HG03575 (cell line): ENCODE results near the gene CNTNAP4.

Experiments used
- ATAC-seq: cut with Tn5 transposase; IDR thresholded peaks from one replicate; pipeline ENCODE4 v1.9.1; 2021; ENCODE audit not compliant: unreplicated experiment, insufficient number of reproducible peaks, low FRiP score; ENCODE audit errors: extremely low read depth

Gene CNTNAP4

DNA sequence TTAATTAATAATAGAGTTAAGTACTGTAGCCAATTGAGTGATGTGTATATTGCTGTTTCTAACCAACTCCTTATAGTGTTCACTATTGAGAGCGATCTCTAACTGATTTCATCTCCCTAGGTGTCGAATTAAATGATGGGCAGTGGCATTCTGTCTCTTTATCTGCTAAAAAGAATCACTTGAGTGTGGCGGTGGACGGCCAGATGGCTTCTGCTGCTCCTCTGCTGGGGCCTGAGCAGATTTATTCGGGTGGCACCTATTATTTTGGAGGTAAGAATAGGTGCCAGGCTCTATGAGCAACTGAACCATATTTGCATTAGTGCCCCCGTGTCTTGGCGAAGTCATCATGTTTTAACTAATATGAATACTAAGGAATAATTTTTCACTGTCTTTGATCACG lies 184.6 kb downstream of the CNTNAP4 start:
- no peak for ATAC-seq

DNA sequence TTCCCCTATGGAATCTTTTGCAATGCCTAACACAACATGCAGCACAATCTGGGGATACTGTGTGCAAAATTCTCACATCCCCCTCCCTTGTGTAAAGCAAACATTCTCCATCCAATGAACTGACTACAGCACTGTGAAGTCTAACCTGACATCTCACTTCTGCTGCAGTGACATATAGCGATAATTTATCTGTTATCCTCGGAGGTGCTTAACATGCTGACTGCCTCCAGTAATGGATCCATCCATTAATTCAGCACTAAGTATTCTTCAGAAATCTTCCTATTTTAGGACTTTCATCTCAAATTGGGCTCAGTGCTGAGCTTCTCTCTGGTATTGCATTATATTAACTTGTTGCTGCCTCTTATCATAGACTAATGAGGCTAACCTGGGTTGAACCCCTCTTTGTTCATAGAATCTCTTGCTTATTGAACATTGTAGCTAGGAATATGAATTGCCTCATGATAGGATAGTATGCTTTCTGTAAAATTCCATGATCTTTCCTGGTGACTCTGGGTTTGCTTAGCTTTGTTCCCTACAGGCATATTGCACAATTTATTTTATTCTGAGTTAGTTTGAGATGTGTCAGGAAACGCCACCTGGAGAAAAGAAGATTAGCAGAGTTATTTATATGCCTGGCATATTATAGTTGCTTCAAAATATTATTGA lies 187.9 kb downstream of the CNTNAP4 start:
- ATAC-seq, result no peak

DNA sequence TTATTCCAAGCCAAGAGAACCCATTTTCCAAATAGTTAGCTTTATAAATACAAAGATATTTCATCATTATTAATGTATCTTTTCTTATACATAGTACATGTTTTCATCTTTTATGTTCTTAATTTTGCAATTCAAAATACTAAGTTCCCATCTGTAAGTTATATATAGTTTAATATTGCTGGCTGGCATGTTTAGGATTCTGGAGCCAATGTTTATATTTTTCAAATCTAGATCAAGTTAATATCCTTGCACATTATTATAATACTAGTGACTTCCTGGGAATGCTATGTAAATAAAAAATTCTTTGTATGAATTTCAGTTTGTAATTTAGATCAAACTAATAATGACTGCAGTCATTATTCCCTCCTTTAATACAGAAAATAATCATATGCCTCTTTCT lies 189.7 kb downstream of the CNTNAP4 start:
- no peak for ATAC-seq

DNA sequence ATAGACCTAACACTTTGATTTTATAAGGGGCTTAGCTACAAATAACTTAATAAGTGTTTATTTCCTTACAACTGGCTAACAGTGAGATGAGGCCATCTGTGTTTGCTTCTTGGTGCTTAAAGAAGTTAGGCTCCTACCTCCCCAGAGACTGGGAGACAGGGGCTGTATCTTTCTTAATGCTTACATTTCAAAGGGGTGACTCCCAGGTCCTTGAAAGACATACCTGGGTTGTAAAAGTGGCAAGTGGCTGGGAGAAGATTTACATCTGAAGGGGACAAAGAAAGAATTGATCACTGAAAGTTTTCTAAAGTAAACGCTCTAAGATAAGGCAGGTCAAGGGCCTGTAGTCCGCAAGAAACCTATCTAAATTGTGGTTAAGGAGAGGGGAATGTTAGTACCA lies 196.8 kb downstream of the CNTNAP4 start:
- ATAC-seq, result no peak

DNA sequence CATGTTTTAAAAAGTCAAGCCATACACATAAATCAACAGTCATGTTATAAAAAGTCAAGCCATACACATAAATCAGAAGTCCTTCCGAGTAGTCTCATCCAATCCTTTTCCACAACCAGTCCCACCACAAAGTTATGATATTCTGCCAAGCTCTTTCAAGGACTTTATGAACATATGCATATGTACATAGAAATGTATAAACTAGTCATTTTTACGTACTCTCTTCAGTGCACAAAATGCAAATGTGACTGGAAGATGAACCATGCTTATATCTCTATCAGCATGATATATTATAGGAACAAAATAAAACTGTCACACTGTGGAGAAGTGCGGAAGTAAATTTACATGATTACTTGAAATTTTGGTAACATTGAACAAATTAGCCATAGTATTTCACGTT lies 200.9 kb downstream of the CNTNAP4 start:
- ATAC-seq, result no peak

DNA sequence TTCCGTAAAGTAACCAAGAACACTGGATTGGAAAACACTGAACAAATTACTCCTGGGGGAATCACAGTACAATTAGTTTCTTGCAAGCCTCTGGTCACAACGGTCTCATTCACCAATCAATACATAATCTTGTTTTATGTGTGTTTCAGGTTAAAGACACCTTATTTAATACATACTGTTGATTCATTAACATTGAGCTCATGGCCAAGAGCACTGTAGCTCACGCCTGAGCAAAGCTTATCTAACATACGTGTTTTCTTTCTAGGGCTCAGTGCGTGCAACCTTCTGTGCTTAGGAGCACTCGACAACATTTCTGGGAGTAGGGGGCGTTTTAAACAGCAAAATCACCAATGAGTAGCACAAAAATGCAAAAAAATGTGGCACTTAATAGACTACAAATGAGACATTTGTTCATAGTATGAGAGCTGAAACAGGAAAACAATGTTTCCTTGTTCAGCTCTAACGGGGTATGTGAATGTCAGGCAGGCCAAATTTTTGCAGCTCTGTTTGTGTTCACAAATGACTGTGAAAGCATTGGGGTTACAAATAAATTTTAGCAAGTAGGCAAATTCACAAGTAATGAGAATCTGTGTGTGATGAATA lies 206.2 kb downstream of the CNTNAP4 start:
- ATAC-seq, result no peak

DNA sequence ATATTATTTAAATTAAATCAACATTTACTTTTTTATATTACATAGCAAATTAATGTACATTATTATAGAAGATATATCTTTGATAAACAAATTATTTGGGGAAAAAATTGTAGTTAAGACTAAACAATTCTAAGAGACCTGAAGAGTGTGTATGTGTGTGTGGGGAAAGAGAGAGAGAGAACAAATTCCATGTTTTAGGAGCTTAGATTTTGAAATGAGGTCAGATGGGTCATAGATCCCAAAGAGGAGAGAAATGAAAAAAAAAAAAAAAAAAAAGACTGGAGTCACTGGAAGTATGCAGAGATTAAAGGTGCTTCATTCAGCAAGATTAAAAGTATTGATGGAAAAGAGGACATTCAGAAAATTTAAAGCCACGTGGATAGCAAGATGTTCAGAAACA lies 206.8 kb downstream of the CNTNAP4 start:
- ATAC-seq, result no peak

DNA sequence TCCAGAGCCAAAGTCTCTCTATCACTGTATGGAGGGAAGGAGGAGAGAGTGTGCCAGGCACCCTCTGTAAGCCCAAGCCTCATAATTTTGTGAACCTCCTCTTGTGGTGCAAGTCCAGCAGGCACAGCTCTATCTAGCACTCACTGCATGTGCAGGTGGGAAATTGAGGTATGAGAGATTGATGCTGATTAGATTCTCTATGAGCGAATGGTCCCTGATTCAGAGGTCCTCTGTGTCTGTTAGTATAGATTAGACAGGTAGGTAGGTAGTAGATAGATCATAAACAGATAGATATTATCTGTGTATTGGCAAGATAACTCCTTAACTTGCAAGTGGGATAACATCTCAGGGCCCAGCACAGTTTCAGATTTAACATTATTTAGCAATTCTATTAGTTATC lies 209.5 kb downstream of the CNTNAP4 start:
- ATAC-seq, result no peak

DNA sequence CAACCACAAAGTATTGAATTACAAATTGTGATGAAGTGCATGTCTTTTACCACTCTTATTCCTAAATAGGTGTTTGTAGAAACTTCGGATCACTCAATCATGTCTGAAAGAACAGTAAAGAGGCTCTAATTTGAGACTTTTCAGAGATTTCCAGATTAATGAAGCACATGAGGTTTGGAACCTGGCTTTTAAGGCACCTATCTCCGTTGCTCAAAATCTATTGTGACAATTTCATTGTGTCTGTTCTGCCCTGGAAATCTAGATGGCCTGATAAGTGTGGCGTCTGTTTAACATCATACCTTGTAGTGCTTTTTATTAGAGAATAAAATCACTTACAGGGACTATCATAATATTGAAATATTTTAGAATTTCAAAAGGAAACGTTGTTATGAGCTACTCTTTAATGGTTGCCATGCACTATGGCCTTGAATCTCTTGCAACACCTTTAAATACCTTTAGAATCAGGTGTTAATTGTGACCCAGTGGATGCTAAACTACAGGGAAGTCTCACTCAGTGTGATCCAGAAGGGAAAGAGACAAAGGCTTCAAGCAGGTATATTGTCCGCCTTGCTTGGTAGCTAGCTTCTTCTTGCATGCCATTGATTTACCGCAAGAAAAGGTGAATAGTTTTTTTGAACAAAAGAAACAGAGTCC lies 210.3 kb downstream of the CNTNAP4 start:
- no peak for ATAC-seq

DNA sequence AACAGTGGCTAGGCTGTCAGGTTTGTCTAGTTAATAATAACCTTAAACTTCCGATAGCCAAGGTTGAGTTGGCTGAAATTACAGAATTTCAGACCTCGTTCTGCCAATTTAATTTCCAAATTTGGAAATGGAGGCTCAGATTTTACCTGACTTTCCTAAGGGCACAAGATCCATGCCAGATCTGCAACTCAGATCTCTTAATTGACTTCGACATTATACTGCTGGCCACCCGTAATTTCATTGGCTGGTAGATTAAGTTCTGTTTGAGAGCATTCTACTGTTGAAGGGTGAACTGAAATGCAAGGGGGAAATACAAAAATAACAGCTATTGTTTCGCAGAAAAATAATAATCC lies 210.8 kb downstream of the CNTNAP4 start:
- ATAC-seq, result no peak

DNA sequence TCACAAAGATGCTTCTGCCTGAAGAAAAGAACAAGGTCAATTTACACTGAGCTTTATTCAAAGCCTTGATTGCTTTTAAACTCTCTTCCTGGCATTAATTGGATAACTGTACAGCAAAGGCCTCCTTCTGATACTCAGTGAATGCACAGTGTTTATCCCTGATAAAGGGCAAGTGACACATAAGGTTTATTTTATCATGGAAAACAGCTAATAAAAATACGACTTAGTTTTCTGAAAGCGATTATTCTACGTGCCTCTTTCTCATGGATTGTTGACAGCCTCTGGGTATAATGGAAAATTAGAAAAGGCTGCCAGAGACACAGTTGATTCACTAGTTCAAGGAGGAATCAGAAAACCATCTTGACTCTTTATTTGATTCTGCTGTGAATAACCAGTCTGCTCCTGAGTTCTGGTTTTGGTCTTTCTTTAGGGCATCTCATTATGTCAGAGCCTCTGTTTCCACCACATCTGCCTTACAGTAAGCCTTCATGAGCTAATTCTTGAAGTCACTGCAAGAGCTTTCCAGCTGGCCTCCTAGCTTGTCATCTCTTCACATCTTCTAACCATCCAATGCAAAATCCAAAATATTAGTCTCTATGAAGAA lies 212.9 kb downstream of the CNTNAP4 start:
- no peak for ATAC-seq

DNA sequence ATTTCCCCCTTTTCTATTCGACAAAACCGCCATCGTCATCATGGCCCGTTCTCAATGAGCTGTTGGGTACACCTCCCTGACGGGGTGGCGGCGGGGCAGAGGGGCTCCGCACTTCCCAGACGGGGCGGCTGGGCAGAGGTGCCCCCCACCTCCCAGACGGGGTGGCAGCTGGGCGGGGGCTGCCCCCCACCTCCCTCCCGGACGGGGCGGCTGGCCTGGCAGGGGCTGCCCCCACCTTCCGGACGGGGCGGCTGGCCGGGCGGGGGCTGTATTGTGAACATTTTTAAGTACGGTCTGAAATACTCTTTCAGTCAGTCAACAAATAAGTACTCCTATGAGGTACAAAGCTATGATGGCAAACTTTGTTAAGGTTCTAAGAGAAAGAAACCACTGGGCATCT lies 222.8 kb downstream of the CNTNAP4 start:
- ATAC-seq, result no peak

DNA sequence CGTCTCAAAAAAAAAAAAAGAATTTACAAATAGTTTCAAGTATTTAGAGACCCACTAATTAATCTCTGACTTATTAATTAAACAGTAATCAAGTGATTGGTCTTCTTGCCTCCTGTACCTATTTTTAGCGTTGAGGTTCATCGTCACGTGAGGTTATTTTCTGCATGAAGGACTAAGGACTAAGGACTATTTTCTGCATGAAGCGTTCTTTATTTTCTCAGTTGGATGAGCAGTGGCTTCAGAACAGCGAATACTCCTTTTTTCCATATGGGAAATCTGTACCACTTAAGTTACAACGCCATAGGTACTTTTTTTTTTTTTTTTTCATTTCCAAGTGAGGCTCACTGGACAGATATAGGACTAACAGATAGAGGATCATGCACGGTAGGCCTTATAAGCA lies 224.9 kb downstream of the CNTNAP4 start:
- no peak for ATAC-seq

DNA sequence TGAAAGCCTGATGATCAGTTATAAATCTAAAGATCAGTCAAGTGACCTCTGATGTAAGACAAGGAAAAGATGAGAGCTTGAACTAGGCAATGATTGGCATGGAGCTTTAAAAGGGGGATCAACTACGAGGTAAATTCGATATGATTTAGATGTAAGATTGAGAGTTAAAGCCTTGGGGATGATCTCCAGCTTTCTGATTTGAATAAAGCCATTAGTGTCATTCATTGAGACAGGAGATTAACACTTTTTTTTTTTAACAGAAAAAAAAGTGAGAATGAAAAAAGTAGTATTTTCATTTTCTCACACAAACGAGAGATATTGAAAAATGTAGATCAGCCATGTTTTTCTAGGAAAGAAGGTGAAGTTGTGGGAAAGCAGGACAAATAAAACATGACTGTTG lies 225.4 kb downstream of the CNTNAP4 start:
- no peak for ATAC-seq

DNA sequence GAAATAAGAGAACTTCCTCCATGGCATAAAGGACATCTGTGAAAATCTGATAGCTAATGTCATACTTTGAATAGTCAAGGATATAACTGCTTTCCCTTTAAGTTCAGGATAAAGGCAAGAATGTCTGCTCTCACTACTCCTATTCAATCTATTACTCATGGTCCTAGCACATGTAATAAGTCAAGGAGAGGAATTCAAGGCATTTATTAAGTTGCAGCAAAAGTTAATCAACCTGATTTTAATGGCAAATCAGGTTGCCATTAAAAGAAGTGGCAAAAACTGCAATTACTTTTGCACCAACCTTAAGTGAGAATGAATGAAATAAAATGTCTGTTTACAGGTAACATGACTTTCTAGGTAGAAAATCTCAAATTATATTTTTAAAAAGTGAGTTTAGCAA lies 225.9 kb downstream of the CNTNAP4 start:
- no peak for ATAC-seq

DNA sequence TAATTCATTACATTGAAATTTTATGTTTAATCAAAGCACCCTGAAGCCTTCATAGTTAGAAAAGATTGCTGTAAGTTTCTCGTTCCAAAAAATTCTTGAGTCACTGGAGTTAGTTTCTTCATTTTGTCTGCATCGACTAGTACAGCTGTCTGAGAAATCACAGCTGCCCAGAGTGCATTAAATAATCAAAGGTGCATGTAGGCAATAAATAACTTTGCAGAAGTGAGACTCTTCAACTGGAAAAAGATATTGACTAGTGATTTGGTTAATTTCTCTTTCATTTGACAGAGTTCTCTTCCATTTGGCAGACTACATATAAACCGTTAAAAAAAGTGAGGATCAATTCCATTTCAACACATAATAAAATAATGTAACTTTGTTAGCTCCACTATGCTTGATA lies 234.0 kb downstream of the CNTNAP4 start:
- no peak for ATAC-seq

DNA sequence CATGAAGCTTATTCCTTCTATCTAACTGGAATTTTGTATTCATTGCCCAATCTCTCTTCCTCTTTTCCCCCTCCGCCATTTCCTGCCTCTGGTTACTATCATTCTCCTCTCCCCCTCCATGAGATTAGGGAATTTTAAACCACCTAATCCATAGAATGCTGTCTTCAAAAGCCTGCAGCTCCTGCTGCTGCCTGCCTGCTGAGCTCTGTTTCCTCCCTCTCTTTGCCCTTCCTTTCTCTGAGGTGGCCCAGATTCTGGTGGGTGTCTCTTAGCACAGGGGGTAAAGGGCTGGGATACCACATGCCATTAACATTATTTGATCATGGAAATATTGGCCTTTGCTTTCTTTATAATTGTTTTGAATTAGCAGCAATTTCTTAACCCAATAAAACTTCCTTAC lies 241.6 kb downstream of the CNTNAP4 start:
- no peak for ATAC-seq

DNA sequence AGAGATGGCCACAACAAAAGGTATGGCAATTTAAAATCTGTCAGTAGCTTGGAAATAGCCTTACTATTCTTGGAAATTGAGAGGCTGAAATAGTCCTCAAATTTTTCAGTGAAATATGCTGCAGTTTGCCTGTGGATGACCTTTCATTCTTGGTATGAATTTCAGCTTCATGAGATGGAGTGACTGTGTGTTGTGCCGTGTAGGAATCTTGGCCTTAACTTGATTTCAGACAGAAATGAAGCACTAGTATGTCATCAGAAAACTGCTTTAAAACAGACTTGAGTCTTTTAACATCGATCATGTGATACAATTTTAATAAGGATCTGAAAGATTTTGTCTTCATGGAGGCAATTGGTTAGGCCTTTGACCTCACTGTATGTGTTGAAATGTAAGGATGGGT lies 247.2 kb downstream of the CNTNAP4 start:
- ATAC-seq, result no peak

DNA sequence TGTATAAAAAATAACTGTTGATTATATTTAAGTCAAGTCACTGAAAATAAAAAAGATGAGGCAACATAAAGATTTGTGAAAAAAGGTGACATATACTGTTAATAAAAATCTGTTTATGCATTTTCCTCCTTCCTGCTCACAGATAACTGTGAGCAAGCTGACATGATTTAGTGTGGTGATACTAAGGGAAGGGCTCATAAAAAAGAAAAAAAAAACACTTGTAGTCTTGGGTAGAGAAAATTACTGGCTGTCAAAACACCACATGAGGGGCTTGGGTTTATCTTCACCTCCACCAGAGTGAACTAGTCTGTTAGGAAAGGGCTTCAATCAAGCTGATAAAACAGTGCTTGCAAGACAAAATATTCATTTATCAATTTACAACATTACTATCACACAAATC lies 247.6 kb downstream of the CNTNAP4 start:
- no peak for ATAC-seq

DNA sequence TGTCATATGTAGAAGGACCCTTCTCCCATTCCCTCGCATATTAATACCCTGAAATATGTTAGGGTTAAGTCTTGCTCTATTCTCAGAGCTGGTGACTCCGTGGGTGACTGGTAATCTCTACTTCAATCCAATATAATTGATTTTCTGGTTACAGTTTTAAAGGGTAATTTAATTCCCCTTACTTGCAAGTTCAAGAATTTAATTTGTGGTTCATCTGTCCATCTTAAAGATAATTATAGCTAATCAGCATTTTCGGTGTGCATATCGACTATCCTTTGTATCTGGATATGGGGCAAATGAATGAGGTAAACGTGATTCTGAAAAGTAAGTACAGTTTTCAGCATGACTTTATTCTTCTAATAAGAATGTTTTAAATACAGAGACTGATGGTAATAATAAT lies 250.0 kb downstream of the CNTNAP4 start:
- ATAC-seq, result no peak
